Esophagus squamous epithelium (tissue), 4 donors: ENCODE results near the gene FRMPD4.
"Not testable (repeated sequence)": the region's sequence is repeated elsewhere in the genome, so short reads cannot be mapped to it uniquely, and the experiment has no call there.

Source experiments
- CTCF ChIP-seq, 6 experiments: fragments of 450-650 bp in 4 of 6; fragments of 200-600 bp in 2 of 6; sonication (generic) in 2 of 6; IDR thresholded peaks; one replicate each; pipeline ENCODE4 v1.5.1; 2016 to 2019; ENCODE audit warnings: antibody characterized with exemption in 6 of 6, mild to moderate bottlenecking in 4 of 6, moderate library complexity in 4 of 6
- POLR2A ChIP-seq, 4 donors: fragments of 450-650 bp; IDR thresholded peaks; one replicate each; pipeline ENCODE4 v1.6.1; 2017; ENCODE audit warnings: antibody characterized with exemption in 4 of 4, mild to moderate bottlenecking in 4 of 4, moderate library complexity in 3 of 4

GRCh38 chrX:12538096-12538495 is 399.8 kb downstream of the FRMPD4 start:
- not testable (repeated sequence) for TF ChIP-seq CTCF, POLR2A (IDR thresholded peaks at IDR 0.05)
